GM18858 (cell line): ENCODE data around the gene SKAP1.

Experiments
- ATAC-seq: cut with Tn5 transposase; IDR thresholded peaks from one replicate; pipeline ENCODE4 v1.9.1; 2021; ENCODE audit not compliant: unreplicated experiment

SKAP1 gene

GRCh38 chr17:48330887-48331286 is 99.1 kb downstream of the SKAP1 start:
- no peak for ATAC-seq

- no peak for ATAC-seq
These were observed 99.6 kb downstream of the SKAP1 start for GRCh38 chr17:48330421-48330820.

GRCh38 chr17:48328457-48328856 is 101.6 kb downstream of the SKAP1 start:
- no peak for ATAC-seq

DNA sequence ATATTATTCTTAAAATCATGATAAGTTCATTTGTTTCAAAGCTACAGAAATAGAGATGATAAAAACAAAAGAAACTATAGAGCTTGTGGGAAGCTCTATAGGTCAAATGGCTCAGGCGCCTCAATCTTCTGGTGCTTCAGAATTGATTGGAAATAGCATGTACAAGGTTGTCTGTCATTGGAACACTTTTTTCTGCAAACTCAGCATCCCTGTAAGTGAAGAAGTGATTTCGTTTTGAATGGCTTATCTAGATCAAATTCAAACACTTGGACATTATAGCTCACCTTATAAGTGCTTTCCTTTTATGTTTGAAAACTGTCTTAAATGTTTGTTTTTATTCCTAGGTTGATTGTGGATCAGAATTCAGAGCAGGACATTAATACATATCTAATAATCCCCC is 103.7 kb downstream of the SKAP1 start:
- ATAC-seq: no peak

GRCh38 chr17:48322060-48322459 is 108.0 kb downstream of the SKAP1 start:
- no peak for ATAC-seq

DNA sequence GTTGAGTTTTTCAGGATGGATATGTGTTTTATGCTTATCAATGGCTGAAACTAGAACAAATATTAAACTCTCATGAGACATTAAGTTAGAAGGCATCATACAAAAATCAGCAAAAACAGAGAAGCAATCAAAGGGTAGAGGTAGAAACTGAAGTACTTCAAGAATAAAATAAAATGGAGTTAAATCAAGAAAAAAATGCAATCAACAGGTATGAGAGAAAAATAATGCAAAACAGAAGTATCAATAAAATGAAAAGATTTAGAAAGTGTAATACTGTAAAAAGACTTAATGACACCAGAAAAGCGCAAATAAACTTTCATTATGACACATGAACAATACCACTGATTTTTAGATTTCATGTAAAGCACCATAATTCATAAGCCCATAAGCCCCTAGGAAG is 112.3 kb downstream of the SKAP1 start:
- no peak for ATAC-seq

- no peak for ATAC-seq
These were observed 115.3 kb downstream of the SKAP1 start for GRCh38 chr17:48314716-48315115.

DNA sequence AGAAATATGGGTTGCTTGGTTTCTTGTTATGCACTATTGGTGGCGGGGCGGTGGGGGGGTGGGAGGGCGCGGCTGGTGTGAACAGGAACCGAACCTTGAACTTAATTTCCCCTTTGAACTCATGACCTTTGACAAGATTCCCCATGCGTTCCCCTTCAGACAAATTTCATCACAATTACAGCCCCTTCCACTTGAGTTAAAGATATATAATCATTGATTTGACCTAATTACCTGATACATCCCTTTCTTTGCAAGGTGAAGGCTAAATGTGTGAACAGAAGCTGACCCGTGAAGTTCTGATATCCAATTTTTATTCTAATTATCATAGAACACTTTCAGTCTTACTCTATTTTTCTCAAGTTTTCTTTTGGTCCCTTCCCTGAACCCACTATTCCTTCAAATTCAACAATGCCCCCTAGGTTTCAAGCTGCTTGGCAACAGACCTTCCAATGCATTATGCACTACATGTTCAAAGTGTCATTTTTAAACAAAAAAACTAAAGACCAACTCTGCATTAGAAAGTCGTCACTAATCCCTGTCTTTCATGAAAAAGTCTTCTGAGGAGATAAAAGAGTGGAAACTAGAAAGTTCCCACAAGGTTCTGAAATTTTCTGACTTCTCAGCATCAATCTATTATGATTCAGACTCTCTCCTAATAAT is 116.8 kb downstream of the SKAP1 start:
- ATAC-seq: no peak

GRCh38 chr17:48311324-48311723 is 118.7 kb downstream of the SKAP1 start:
- no peak for ATAC-seq

DNA sequence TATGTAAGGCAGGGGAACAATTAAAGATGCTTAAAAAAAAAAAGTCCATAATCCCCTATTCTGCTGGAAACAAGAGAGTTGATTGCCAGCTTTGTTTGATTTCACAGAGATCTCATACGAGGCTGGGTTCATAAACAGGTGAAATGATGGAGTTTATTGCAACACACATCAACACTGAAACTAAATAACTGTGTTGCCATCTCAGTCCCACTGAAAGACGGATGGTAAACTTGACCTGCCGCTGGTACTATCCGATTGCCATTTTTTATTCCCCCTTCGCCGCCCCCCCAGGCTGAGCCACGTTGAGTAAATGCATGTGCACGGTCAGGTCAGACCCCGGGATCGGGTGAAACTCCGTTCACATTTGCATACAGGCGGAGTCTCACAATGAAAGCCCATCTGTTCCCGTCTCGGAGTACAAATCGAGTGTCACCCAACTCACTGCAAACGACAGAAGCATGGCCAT is 119.2 kb downstream of the SKAP1 start:
- no peak for ATAC-seq

DNA sequence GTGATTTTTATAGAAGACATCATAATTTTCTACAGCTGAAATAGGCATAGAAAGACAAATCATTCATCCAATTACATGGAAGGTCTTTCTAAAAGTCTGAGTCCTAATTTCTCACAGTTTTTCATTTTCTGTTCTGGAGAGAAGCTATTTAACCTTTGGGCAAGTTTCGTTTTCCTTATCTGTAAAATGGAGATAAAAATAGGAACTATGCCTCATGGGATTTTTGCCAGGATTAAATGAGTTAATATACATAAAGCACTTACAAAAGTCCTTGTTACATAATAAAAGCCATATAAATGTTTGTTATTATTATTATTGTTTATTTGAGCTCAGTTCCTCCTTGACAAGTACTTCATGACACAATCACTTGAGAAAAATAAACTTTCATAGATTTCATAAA is 121.4 kb downstream of the SKAP1 start:
- ATAC-seq: no peak

DNA sequence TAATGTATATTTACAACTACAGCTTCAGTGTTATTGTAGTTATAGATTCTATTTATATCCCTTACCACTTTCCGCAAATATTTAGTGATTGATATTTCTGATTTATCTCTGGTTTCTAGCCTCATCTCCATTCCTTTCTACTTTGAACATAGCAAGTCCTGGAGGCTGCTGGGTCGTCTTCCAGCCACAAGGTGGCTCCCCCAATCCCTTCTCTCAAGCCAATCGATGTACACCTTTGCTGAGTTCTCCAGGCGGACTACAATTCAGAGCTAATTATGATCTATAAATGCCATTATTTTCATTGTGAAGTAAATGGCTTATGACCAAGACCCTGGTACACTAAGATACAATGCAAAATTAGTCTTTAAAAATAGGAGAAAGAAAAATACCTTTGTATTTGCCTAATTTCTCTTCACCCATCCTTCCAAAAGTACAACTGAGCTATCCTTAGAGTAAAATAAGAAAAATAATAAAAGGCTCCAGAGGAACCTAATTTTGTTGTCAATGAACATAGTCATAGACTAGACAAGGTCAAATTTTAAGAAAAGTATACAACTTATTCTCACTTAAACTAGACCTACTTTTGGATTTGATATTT is 122.1 kb downstream of the SKAP1 start:
- no peak for ATAC-seq

GRCh38 chr17:48307255-48307654 is 122.8 kb downstream of the SKAP1 start:
- ATAC-seq: no peak

GRCh38 chr17:48301002-48301401 is 129.0 kb downstream of the SKAP1 start:
- no peak for ATAC-seq

- ATAC-seq: peak; percentile 45
These were observed 130.3 kb downstream of the SKAP1 start for GRCh38 chr17:48299760-48300159.

DNA sequence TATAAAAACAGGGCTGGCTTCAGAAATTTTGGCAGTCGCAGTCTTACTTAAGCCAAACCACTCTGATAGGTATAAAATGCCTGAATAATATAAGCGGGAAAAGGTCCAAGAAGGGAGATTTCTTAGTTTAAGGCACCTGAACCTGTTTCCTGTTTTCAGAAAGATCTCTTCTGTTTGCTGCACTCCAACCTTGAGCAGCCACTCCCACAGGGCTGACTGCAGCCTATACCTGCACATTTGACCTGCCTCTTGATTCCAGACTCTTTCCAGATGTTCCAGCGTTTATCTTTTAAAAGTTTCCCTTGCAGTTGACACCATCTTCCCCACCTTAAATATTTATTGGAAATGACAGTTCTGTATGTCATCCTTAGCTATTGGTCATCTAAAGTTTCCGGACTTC is 132.2 kb downstream of the SKAP1 start:
- no peak for ATAC-seq

- ATAC-seq: no peak
These were observed 133.6 kb downstream of the SKAP1 start for GRCh38 chr17:48296453-48296852.

- ATAC-seq: no peak
These were observed 134.4 kb downstream of the SKAP1 start for GRCh38 chr17:48295362-48296288.

DNA sequence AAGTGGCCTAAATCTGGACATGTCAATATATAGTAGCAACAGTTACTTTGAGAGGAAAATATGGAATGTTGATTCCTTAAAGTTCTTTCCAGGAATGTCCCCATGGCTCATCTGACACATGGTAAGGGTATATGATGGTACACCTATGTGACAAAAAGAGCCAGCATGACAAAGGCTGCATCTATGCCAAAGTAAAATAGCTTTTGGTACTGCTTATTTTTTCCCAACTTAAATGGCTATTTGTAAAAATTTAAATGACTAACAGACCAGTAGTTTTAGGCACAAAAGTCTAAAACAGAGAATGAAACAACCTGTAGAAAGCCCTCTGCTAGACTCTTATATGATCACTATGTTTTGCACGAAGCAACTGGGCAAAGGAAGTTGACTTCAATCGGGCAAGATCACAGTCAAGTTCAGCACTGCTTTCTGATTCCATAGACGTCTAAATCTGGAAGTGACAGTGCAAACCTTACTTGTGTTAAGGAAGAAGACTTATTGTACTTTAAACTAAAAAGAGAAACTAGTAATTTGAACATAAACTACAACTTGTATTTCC is 135.1 kb downstream of the SKAP1 start:
- ATAC-seq: no peak

DNA sequence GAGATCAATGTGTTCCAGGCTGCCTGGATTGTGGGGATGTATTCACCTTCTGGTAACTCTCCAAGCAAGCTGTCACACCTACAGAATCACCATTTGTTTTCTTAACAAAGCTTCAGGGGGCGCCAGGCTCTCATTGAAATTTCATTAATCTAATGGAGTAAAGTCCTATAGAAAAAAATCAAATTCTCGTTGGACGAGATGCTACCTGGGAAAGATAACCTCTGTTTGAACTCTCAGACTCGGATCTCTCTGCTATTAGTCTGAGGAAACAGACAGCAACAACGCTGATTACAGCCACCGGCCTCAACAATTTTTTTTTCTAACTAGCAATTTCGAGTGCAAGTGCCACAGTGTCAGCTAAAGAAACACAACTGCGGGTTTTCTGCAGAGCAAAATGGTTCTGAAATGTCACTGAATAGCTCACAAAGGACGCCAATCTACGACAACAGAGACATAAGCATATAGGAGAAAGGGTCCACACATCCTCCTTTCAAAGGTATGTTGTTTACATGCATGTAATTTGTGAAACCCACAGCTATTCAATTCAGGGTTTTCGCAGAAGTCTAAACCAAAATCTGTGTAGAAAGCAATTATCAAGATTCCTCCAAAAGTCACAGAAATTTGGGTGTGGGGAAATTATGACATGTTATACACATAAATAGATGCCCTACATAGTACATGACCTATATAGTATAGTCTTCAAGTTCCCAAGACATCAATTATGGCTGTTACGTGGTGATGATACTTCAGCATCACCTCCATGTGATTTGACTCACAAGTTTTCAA is 135.8 kb downstream of the SKAP1 start:
- ATAC-seq: no peak
